NCI-H526 treated with DMSO at 0.1 percent for 48 hours (cell line): ENCODE measurements around the gene MMEL1.
"Not testable (repeated sequence)": the region's sequence is repeated elsewhere in the genome, so short reads cannot be mapped to it uniquely, and the experiment has no call there.

Source experiments
- DNase-seq: peaks from one replicate; lab custom pipeline; 2025; lab: John Stamatoyannopoulos, UW

Gene MMEL1

GRCh38 chr1:2573250-2573920 is 59.4 kb downstream of the MMEL1 start:
- DNase-seq, result no peak

- no peak for DNase-seq
Observed at GRCh38 chr1:2571348-2571747, 61.5 kb downstream of the MMEL1 start.

- DNase-seq, result no peak
Observed at GRCh38 chr1:2570332-2570731, 62.5 kb downstream of the MMEL1 start.

- not testable (repeated sequence) for DNase-seq
Observed at GRCh38 chr1:2569703-2570102, 63.1 kb downstream of the MMEL1 start.

- no peak for DNase-seq
Observed at GRCh38 chr1:2569060-2569459, 63.8 kb downstream of the MMEL1 start.

GRCh38 chr1:2568187-2568816 is 64.5 kb downstream of the MMEL1 start:
- DNase-seq, result not testable (repeated sequence)

GRCh38 chr1:2567083-2567679 is 65.6 kb downstream of the MMEL1 start:
- no peak for DNase-seq

- no peak for DNase-seq
Observed at GRCh38 chr1:2566101-2567045, 66.4 kb downstream of the MMEL1 start.

GRCh38 chr1:2564815-2565374 is 67.9 kb downstream of the MMEL1 start:
- DNase-seq, result no peak

GRCh38 chr1:2564006-2564814 is 68.6 kb downstream of the MMEL1 start:
- DNase-seq, result no peak

- DNase-seq, result no peak
Observed at GRCh38 chr1:2563205-2563604, 69.6 kb downstream of the MMEL1 start.

- no peak for DNase-seq
Observed at GRCh38 chr1:2561898-2562895, 70.6 kb downstream of the MMEL1 start.

GRCh38 chr1:2561446-2561845 is 71.4 kb downstream of the MMEL1 start:
- no peak for DNase-seq

GRCh38 chr1:2560299-2561073 is 72.3 kb downstream of the MMEL1 start:
- DNase-seq, result no peak

GRCh38 chr1:2559509-2560298 is 73.1 kb downstream of the MMEL1 start:
- DNase-seq, result no peak

GRCh38 chr1:2558861-2559260 is 74.0 kb downstream of the MMEL1 start:
- DNase-seq, result no peak

GRCh38 chr1:2558420-2558819 is 74.4 kb downstream of the MMEL1 start:
- DNase-seq, result no peak
